Neural progenitor cell (in vitro differentiated cells): ENCODE measurements around the gene DNAJB12.

Experiments
- EZH2 ChIP-seq: fragments of 200-600 bp; sonication (generic); IDR thresholded peaks from 2 replicates; pipeline ENCODE4 v1.6.1; 2017; ENCODE audit warnings: antibody characterized with exemption, mild to moderate bottlenecking, moderate library complexity
- EZH2phosphoT487 ChIP-seq: fragments of 200-600 bp; sonication (generic); IDR thresholded peaks from 2 replicates; pipeline ENCODE4 v1.6.1; 2017; ENCODE audit warnings: antibody characterized with exemption
- TF ChIP-seq, protein P1 (sequence below): fragments of 200-600 bp; sonication (generic); IDR thresholded peaks from 2 replicates; pipeline ENCODE4 v1.5.1; 2017; ENCODE audit warnings: antibody characterized with exemption, mild to moderate bottlenecking

GRCh38 chr10:72318418-72319262, 36.1 kb downstream of the DNAJB12 start:
- TF ChIP-seq, protein P1, sequence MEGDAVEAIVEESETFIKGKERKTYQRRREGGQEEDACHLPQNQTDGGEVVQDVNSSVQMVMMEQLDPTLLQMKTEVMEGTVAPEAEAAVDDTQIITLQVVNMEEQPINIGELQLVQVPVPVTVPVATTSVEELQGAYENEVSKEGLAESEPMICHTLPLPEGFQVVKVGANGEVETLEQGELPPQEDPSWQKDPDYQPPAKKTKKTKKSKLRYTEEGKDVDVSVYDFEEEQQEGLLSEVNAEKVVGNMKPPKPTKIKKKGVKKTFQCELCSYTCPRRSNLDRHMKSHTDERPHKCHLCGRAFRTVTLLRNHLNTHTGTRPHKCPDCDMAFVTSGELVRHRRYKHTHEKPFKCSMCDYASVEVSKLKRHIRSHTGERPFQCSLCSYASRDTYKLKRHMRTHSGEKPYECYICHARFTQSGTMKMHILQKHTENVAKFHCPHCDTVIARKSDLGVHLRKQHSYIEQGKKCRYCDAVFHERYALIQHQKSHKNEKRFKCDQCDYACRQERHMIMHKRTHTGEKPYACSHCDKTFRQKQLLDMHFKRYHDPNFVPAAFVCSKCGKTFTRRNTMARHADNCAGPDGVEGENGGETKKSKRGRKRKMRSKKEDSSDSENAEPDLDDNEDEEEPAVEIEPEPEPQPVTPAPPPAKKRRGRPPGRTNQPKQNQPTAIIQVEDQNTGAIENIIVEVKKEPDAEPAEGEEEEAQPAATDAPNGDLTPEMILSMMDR = no peak
- TF ChIP-seq EZH2phosphoT487 (no peak), EZH2 (no peak)
